Psoas muscle (tissue), 8 donors: ENCODE data around the gene TBX2. TPM values are rescaled to one million over a fixed set of nuclear protein-coding genes. Genes with fewer than 3 reads are reported as not detected.
"Not testable (repeated sequence)": the region's sequence is repeated elsewhere in the genome, so short reads cannot be mapped to it uniquely, and the experiment has no call there.

Experiments used
- ATAC-seq, 4 donors: fragments of 200-7000 bp; cut with Tn5 transposase; one replicate each; pipeline ENCODE4 v1.9.1; 2020; ENCODE audit warnings: moderate library complexity in 3 of 4, mild to moderate bottlenecking in 2 of 4
- DNase-seq, 2 donors: peaks; one replicate each; pipeline ENCODE4 v3.0.0-alpha.2; 2020
- H3K27ac ChIP-seq: fragments of 200-600 bp; one replicate; pipeline ENCODE4 v1.8.0; 2022
- H3K27me3 ChIP-seq, 3 donors: fragments of 200-600 bp in 1 of 3; one replicate each; pipeline versions ENCODE4 v1.6.1 to v1.8.0; 2013 to 2022; ENCODE audit warnings: low read length in 2 of 3, mild to moderate bottlenecking in 2 of 3, moderate library complexity in 1 of 3; ENCODE audit not compliant: insufficient read depth in 3 of 3
- H3K36me3 ChIP-seq, 2 donors: fragments of 200-600 bp in 1 of 2; one replicate each; pipeline versions ENCODE4 v1.6.1 to v1.8.0; 2013 to 2022; ENCODE audit warnings: low read depth in 1 of 2, mild to moderate bottlenecking in 1 of 2, moderate library complexity in 1 of 2; ENCODE audit not compliant: insufficient read depth in 1 of 2
- H3K4me1 ChIP-seq: fragments of 200-600 bp; one replicate; pipeline ENCODE4 v1.8.0; 2022
- H3K4me3 ChIP-seq: fragments of 200-600 bp; one replicate; pipeline ENCODE4 v1.8.0; 2022; ENCODE audit warnings: mild to moderate bottlenecking
- H3K9me3 ChIP-seq: fragments of 200-600 bp; one replicate; pipeline ENCODE4 v1.8.0; 2022
- WGBS, 3 donors: extraction: QIAGEN DNeasy Blood & Tissue Kit; methylation state at CpG; one replicate each; pipeline versions ENCODE4 v1.1.6 to v1.1.7; 2013; 5-methylcytosine and 5-hydroxymethylcytosine counted together
- intact Hi-C, 2 donors: fragments of 100-400 bp; cut with DNase I; formaldehyde crosslinking; loops; one replicate each; pipeline versions ENCODE4 v1.11.0 to v1.14.2; 2022
- polyA plus RNA-seq, 3 donors: library from polyadenylated mRNA; stranded (reverse); fragments of 200-250 nt; gene quantifications; one replicate each; pipeline ENCODE4 v1.2.3, GENCODE V29; 2013
- total RNA-seq, 4 donors: library from RNA; stranded (reverse); fragmentation: NEBNext Ultra II Directional in 2 of 4; extraction: Animal tissue kit (Norgen Biotek cat#: 25700) in 2 of 4; gene quantifications; one replicate each; pipeline versions ENCODE4 v1.2.1 to v1.2.4, GENCODE V29; 2021 to 2023
- TF ChIP-seq, protein P1 (sequence below): fragments of 200-600 bp; IDR thresholded peaks from one replicate; pipeline ENCODE4 v1.8.0; 2022; ENCODE audit warnings: antibody characterized with exemption
- donor health status: healthy with polysubstance abuse.
- donor health status: DM: no; HTN: no; CAD: no; lungs with moderate emphysema.
- donor health status: Bipolar disorder and iron deficiency.
- donor health status: healthy.
- donor health status: DM: yes; HTN: yes; CAD: no.
- donor health status: DM: no; HTN: no; CAD: no.
- donor health status: DM: no; HTN: no; CAD: no.
- donor health status: DM: yes; HTN: yes; CAD: no.

Gene TBX2
- total and polyA plus RNA-seq, 7 donors, result 3.5 to 8.7 (median 6.3) TPM

DNA sequence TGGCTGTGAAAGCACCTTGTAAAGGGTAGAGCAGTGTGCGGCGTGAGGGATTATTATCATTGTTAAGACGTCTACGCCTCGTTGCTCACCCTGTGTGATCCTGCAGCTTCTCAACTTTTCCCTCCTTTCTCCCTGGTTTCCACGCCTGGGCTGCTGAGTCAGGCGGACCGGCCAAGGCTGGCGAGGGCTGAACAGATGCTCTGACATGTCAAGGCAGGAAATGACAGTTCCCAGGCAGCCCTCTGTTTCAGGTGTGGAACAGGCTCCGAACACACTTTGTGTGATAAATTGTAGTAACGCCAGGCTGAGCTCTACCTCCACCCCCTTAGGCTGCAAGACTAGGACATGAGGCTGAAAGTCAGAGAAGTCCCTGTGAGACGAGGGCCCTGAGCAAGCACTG lies 46.0 kb upstream of the TBX2 start:
- intact Hi-C loops, result no loop called here
- no peak overlapping the region for H3K4me3 ChIP-seq
- no peaks in the 10 kb centered on the region for H3K27me3 ChIP-seq
- H3K27ac ChIP-seq, result no peak overlapping the region
- no peak for ATAC-seq
- no peak for DNase-seq
- H3K9me3 ChIP-seq, result no peaks in the 10 kb centered on the region
- TF ChIP-seq, protein P1, sequence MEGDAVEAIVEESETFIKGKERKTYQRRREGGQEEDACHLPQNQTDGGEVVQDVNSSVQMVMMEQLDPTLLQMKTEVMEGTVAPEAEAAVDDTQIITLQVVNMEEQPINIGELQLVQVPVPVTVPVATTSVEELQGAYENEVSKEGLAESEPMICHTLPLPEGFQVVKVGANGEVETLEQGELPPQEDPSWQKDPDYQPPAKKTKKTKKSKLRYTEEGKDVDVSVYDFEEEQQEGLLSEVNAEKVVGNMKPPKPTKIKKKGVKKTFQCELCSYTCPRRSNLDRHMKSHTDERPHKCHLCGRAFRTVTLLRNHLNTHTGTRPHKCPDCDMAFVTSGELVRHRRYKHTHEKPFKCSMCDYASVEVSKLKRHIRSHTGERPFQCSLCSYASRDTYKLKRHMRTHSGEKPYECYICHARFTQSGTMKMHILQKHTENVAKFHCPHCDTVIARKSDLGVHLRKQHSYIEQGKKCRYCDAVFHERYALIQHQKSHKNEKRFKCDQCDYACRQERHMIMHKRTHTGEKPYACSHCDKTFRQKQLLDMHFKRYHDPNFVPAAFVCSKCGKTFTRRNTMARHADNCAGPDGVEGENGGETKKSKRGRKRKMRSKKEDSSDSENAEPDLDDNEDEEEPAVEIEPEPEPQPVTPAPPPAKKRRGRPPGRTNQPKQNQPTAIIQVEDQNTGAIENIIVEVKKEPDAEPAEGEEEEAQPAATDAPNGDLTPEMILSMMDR, result no peak
- H3K4me1 ChIP-seq, result no peaks in the 10 kb centered on the region
- no peaks in the 10 kb centered on the region for H3K36me3 ChIP-seq
- 82 to 89% (median 84%) methylated on average over 12 of the region's 12 CpGs for WGBS, 3 donors

DNA sequence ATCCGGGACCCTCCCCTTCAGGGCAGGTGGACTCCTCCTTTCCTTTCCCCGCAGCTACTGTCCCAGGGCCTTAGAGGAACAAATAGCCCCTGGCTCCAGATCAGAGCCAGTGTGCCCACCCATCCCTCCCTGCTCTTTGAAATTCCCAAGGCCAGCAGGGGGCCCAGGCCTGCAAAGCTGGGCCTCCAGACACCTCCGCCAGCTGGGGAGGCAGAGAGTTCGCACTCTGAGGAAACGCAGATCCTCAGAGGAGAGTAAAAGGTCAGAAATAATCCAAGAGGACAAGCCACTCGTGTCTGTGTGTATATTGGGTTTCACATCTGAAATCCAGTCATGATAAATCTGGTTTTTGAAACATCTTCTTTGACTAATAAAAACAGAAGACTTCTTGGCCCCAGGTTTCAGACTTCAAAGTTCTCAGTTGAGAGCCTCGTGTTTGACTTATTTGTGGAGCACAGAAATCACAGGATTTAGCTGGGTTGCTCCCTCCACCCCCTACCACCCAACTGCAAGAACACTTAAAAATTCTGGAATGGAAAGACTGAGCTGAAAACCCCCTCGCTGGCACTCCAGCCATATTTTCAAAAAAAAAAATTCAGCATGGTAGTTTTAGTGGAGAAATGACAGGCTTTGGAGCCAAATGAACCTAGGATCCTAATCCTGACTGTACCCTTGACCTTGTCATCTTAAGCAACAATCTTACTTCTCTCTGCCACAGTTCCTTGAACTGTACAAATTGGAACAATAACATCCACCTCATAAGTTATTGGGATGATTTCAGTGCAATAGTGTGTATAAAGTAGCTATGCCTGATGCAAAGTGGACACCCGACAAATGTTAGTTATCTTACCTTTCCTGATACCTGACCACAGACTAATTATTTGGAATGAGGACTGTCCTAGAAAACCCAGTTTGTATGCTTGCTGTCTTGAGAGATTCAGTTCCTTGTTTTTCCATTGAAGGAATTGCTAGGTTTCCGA lies 44.5 kb upstream of the TBX2 start:
- Histone ChIP-seq H3K36me3 (no peaks in the 10 kb centered on the region), H3K27me3 (no peaks in the 10 kb centered on the region), H3K4me1 (no peaks in the 10 kb centered on the region), H3K27ac (no peak overlapping the region), H3K9me3 (no peaks in the 10 kb centered on the region), H3K4me3 (no peak overlapping the region)
- intact Hi-C loops, result no loop called here
- TF ChIP-seq, protein P1, result no peak
- DNase-seq (no peak), ATAC-seq (no peak)
- WGBS, 3 donors, result 79 to 87% (median 80%) methylated on average over 10 of the region's 10 CpGs

DNA sequence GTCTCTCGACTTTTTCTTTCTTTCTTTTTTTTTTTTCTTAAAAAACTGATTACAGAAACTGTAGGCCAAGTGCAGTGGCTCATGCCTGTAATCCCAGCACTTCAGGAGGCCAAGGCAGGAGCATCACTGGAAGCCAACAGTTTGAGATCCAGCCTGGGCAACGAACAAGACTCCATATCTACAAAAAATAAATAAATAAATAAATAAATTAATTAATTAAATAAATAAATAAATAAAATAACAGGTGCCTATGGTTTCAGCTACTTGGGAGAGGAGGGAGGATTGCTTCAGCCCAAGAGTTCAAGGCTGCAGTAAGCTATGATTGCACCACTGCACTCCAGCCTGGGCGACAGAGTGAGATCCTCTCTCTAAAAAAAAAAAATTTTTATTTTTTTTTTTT lies 42.6 kb upstream of the TBX2 start:
- H3K9me3 ChIP-seq, DNase-seq, ATAC-seq, intact Hi-C loops, H3K27me3 ChIP-seq, H3K4me3 ChIP-seq, H3K4me1 ChIP-seq, H3K27ac ChIP-seq, H3K36me3 ChIP-seq: not testable (repeated sequence)
- WGBS, 3 donors, result 83 to 91% (median 90%) methylated on average over 3 of the region's 3 CpGs

DNA sequence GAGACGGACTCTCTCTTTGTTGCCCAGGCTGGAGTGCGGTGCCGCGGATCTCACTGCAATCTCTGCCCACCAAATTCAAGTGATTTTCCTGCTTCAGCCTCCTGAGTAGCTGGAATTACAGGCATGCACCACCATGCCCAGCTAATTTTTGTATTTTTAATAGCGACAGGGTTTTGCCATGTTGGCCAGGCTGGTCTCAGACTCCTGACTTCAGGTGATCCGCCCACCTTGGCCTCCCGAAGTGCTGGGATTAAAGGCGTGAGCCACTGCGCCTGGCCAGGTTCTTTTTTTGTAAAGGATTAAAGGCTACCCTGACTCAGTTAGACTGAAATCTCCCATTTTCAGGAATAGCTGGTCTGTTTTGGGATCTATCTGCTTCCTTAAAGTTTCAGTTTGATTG lies 40.1 kb upstream of the TBX2 start:
- WGBS, 3 donors, result 97 to 99% (median 98%) methylated on average over 9 of the region's 9 CpGs
- H3K4me3 ChIP-seq, H3K9me3 ChIP-seq, intact Hi-C loops, DNase-seq, H3K27ac ChIP-seq, H3K36me3 ChIP-seq, H3K4me1 ChIP-seq, H3K27me3 ChIP-seq, ATAC-seq: not testable (repeated sequence)

DNA sequence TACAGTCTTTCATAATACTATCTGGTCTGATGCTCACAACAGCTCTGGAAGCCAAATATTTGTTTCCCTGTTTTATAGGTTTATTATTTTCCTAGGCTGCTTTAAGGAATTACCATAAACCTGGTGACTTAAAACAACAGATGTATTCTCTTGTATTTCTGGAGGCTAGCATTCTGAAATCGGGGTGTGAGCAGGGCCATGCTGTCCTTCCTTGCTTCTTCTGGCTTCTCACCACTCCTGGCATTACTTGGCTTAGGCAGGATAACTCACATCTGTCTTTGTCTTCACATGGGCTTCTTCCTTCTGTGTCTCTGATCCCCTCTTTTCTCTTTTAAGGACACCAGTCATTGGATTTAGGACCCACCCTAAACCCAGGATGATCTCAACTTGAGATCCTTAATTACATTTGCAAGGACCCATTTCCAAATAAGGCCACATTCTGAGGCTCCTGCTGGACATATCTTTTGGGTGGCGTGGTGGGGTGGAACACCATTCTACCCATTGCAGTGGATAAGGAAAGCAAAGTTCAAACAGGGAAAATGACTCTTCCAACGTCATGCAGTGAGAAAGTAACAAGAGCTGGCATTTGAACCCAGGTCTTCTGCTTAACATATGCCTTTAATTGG lies 39.2 kb upstream of the TBX2 start:
- DNase-seq (no peak), ATAC-seq (no peak)
- Histone ChIP-seq H3K4me1 (no peaks in the 10 kb centered on the region), H3K27me3 (no peaks in the 10 kb centered on the region), H3K36me3 (no peaks in the 10 kb centered on the region), H3K27ac (no peak overlapping the region), H3K4me3 (no peak overlapping the region), H3K9me3 (no peaks in the 10 kb centered on the region)
- intact Hi-C loops, result no loop called here
- TF ChIP-seq, protein P1, result no peak
- 91 to 98% (median 92%) methylated on average over 3 of the region's 3 CpGs for WGBS, 3 donors
